H9 (cell line): ENCODE measurements around the gene UBE3A. TPM values are rescaled to one million over a fixed set of nuclear protein-coding genes. Genes with fewer than 3 reads are reported as not detected.

Experiments
- DNase-seq: peaks from one replicate; pipeline ENCODE4 v3.0.0-alpha.2; 2017
- H2AFZ ChIP-seq: one replicate; pipeline ENCODE4 v1.6.1; 2013; ENCODE audit warnings: mild to moderate bottlenecking, low read length, control low read depth, moderate library complexity
- H2AK5ac ChIP-seq: 2 replicates; pipeline ENCODE4 v1.6.1; 2013; ENCODE audit warnings: low read length, control low read depth, mixed read lengths; ENCODE audit not compliant: insufficient read length
- H2BK120ac ChIP-seq: one replicate; pipeline ENCODE4 v1.6.1; 2013; ENCODE audit warnings: low read depth, mild to moderate bottlenecking, low read length, control low read depth, inconsistent platforms; ENCODE audit not compliant: poor library complexity, severe bottlenecking
- H2BK12ac ChIP-seq: 2 replicates; pipeline ENCODE4 v1.6.1; 2013; ENCODE audit warnings: low read length, control low read depth, mixed read lengths, low read depth; ENCODE audit not compliant: insufficient read length
- H2BK15ac ChIP-seq: 2 replicates; pipeline ENCODE4 v1.6.1; 2013; ENCODE audit warnings: low read depth, low read length, control low read depth
- H2BK20ac ChIP-seq: one replicate; pipeline ENCODE4 v1.6.1; 2013; ENCODE audit warnings: low read depth, mild to moderate bottlenecking, low read length, control low read depth, inconsistent platforms; ENCODE audit not compliant: poor library complexity, severe bottlenecking
- H2BK5ac ChIP-seq: 2 replicates; pipeline ENCODE4 v1.6.1; 2013; ENCODE audit warnings: low read length, control low read depth, mixed read lengths; ENCODE audit not compliant: insufficient read length
- H3K14ac ChIP-seq: 2 replicates; pipeline ENCODE4 v1.6.1; 2013; ENCODE audit warnings: low read length, control low read depth; ENCODE audit not compliant: insufficient read depth
- H3K18ac ChIP-seq: 2 replicates; pipeline ENCODE4 v1.6.1; 2013; ENCODE audit warnings: low read depth, mild to moderate bottlenecking, mixed read lengths, low read length, control low read depth; ENCODE audit not compliant: insufficient read length
- H3K23ac ChIP-seq: 2 replicates; pipeline ENCODE4 v1.6.1; 2013; ENCODE audit warnings: low read length, control low read depth, mixed read lengths, low read depth; ENCODE audit not compliant: insufficient read length
- H3K23me2 ChIP-seq: 2 replicates; pipeline ENCODE4 v1.6.1; 2013; ENCODE audit warnings: low read depth, mild to moderate bottlenecking, mixed read lengths, low read length, control low read depth; ENCODE audit not compliant: insufficient read length, poor library complexity, severe bottlenecking
- H3K27ac ChIP-seq: 2 replicates; pipeline ENCODE4 v1.5.1; 2013; ENCODE audit warnings: low read length, control low read depth, mixed read lengths, low read depth; ENCODE audit not compliant: insufficient read length
- H3K27me3 ChIP-seq: 2 replicates; pipeline ENCODE4 v1.6.1; 2013; ENCODE audit warnings: low read length, control low read depth, inconsistent platforms; ENCODE audit not compliant: insufficient read depth
- H3K4ac ChIP-seq: 2 replicates; pipeline ENCODE4 v1.6.1; 2013; ENCODE audit warnings: low read depth, mild to moderate bottlenecking, control low read depth, inconsistent platforms, low read length, moderate library complexity
- H3K4me1 ChIP-seq: 2 replicates; pipeline ENCODE4 v1.6.1; 2013; ENCODE audit warnings: low read length, control low read depth, inconsistent platforms; ENCODE audit not compliant: insufficient read depth
- H3K4me2 ChIP-seq: 2 replicates; pipeline ENCODE4 v1.6.1; 2013; ENCODE audit warnings: low read length, control low read depth, mixed read lengths; ENCODE audit not compliant: insufficient read length, insufficient read depth
- H3K56ac ChIP-seq: 2 replicates; pipeline ENCODE4 v1.6.1; 2013; ENCODE audit warnings: low read depth, mild to moderate bottlenecking, mixed read lengths, low read length, control low read depth; ENCODE audit not compliant: insufficient read length
- H3K79me1 ChIP-seq: 2 replicates; pipeline ENCODE4 v1.6.1; 2013; ENCODE audit warnings: low read depth, mild to moderate bottlenecking, moderate library complexity, low read length, control low read depth, inconsistent platforms; ENCODE audit not compliant: insufficient read depth, poor library complexity, severe bottlenecking
- H3K79me2 ChIP-seq: 2 replicates; pipeline ENCODE4 v1.6.1; 2013; ENCODE audit warnings: low read length, control low read depth, inconsistent platforms; ENCODE audit not compliant: insufficient read depth
- H3K9ac ChIP-seq: 2 replicates; pipeline ENCODE4 v1.6.1; 2013; ENCODE audit warnings: low read length, control low read depth, mixed read lengths; ENCODE audit not compliant: insufficient read length; ENCODE audit errors: extremely low read depth
- H3K9me3 ChIP-seq: one replicate; pipeline ENCODE4 v1.6.1; 2013; ENCODE audit warnings: low read depth, low read length, inconsistent platforms; ENCODE audit not compliant: control insufficient read depth
- H3T11ph ChIP-seq: one replicate; pipeline ENCODE4 v1.6.1; 2013; ENCODE audit warnings: mild to moderate bottlenecking, low read length, control low read depth, inconsistent platforms
- H4K20me1 ChIP-seq: one replicate; pipeline ENCODE4 v1.6.1; 2013; ENCODE audit not compliant: control insufficient read depth, insufficient read length, insufficient read depth
- H4K5ac ChIP-seq: 2 replicates; pipeline ENCODE4 v1.6.1; 2013; ENCODE audit warnings: low read depth, mild to moderate bottlenecking, mixed read lengths, low read length, control low read depth; ENCODE audit not compliant: insufficient read length
- H4K8ac ChIP-seq: replicated peaks from 2 replicates; pipeline ENCODE4 v1.6.1; 2013; ENCODE audit warnings: low read length, control low read depth, mixed read lengths, low read depth; ENCODE audit not compliant: insufficient read length
- H4K91ac ChIP-seq: 2 replicates; pipeline ENCODE4 v1.6.1; 2013; ENCODE audit warnings: low read depth, mild to moderate bottlenecking, moderate library complexity, mixed read lengths, low read length, control low read depth; ENCODE audit not compliant: insufficient read length
- H3K27ac Mint-ChIP-seq, 3 experiments: 2 replicates in 2 of 3; 3 replicates in 1 of 3; pipeline ENCODE4 v1.8.0; 2020 to 2021; ENCODE audit warnings: mixed read lengths in 3 of 3, mild to moderate bottlenecking in 1 of 3, moderate library complexity in 1 of 3
- H3K27me3 Mint-ChIP-seq: 2 replicates; pipeline ENCODE4 v1.8.0; 2021; ENCODE audit warnings: low read depth, mild to moderate bottlenecking, moderate library complexity, mixed read lengths
- H3K36me3 Mint-ChIP-seq, 3 experiments: 2 replicates in 2 of 3; 3 replicates in 1 of 3; pipeline ENCODE4 v1.8.0; 2020 to 2021; ENCODE audit warnings: low read depth in 3 of 3, mixed read lengths in 3 of 3; ENCODE audit not compliant: insufficient read depth in 1 of 3
- H3K4me1 Mint-ChIP-seq, 2 experiments: 2 replicates each; pipeline ENCODE4 v1.8.0; 2020; ENCODE audit warnings: mixed read lengths in 2 of 2
- H3K4me3 Mint-ChIP-seq, 2 experiments: 2 replicates in 1 of 2; 3 replicates in 1 of 2; pipeline ENCODE4 v1.8.0; 2020 to 2021; ENCODE audit warnings: mild to moderate bottlenecking in 2 of 2, mixed read lengths in 2 of 2, moderate library complexity in 1 of 2
- H3K9me3 Mint-ChIP-seq, 2 experiments: 2 replicates in 1 of 2; 3 replicates in 1 of 2; pipeline ENCODE4 v1.8.0; 2020; ENCODE audit warnings: mild to moderate bottlenecking in 2 of 2, mixed read lengths in 2 of 2, moderate library complexity in 1 of 2
- WGBS: extraction: QIAGEN DNeasy Blood & Tissue Kit; methylation state at CpG from one replicate; pipeline ENCODE4 v1.1.7; 2013; ENCODE audit warnings: missing lambda C conversion rate, low lambda C conversion rate, mixed read lengths; ENCODE audit not compliant: insufficient read length; ENCODE audit errors: extremely low coverage; 5-methylcytosine and 5-hydroxymethylcytosine counted together
- total RNA-seq: library from RNA; stranded (reverse); gene quantifications from 2 replicates; pipeline ENCODE4 v1.2.1, GENCODE V29; 2021
- TF ChIP-seq, protein P1 (sequence below): fragments of 200-600 bp; sonication (generic); conservative IDR thresholded peaks from 3 replicates; pipeline ENCODE4 v1.8.0; 2021; ENCODE audit warnings: antibody characterized with exemption, mild to moderate bottlenecking

The UBE3A gene
- total RNA-seq, 1 experiment from 2014 or later = 108 TPM

- no peak overlapping the region for H2AFZ ChIP-seq
- H3K27me3 ChIP-seq = no peaks in the 10 kb centered on the region
- no peak overlapping the region for H3K9ac ChIP-seq
- no CpG with 5 or more reads among the region's 1 CpG for WGBS
- H3K56ac ChIP-seq = no peak overlapping the region
- H2BK5ac ChIP-seq = no peak overlapping the region
- no peak for DNase-seq
- H3K18ac ChIP-seq = no peak overlapping the region
- no peak overlapping the region for H2BK20ac ChIP-seq
- no peaks in the 10 kb centered on the region for H3K9me3 ChIP-seq
- Mint-ChIP-seq H3K36me3 (peaks cover 0 to 6% (median 6%) of the 10 kb centered on the region in 3 experiments; a peak in 2 of 7 replicates), H3K27ac (no peak overlapping the region), H3K9me3 (peaks cover 25 to 37% of the 10 kb centered on the region in 2 experiments), H3K4me1 (no peaks in the 10 kb centered on the region), H3K27me3 (no peaks in the 10 kb centered on the region), H3K4me3 (no peak overlapping the region)
- no peaks in the 10 kb centered on the region for H3K23me2 ChIP-seq
- H2BK12ac ChIP-seq = no peak overlapping the region
- no peak overlapping the region for H2BK120ac ChIP-seq
- H3K4me2 ChIP-seq = no peak overlapping the region
- H3K14ac ChIP-seq = no peak overlapping the region
- H3K4ac ChIP-seq = no peak overlapping the region
- no peak overlapping the region for H2BK15ac ChIP-seq
- no peak overlapping the region for H4K91ac ChIP-seq
- no peaks in the 10 kb centered on the region for H4K20me1 ChIP-seq
- H3K23ac ChIP-seq = no peak overlapping the region
- no peak overlapping the region for H2AK5ac ChIP-seq
- H3K27ac ChIP-seq = no peak overlapping the region
- H3T11ph ChIP-seq = no peak overlapping the region
- H4K5ac ChIP-seq = no peak overlapping the region
- H3K79me1 ChIP-seq = no peaks in the 10 kb centered on the region
- H3K79me2 ChIP-seq = no peaks in the 10 kb centered on the region
- TF ChIP-seq, protein P1, sequence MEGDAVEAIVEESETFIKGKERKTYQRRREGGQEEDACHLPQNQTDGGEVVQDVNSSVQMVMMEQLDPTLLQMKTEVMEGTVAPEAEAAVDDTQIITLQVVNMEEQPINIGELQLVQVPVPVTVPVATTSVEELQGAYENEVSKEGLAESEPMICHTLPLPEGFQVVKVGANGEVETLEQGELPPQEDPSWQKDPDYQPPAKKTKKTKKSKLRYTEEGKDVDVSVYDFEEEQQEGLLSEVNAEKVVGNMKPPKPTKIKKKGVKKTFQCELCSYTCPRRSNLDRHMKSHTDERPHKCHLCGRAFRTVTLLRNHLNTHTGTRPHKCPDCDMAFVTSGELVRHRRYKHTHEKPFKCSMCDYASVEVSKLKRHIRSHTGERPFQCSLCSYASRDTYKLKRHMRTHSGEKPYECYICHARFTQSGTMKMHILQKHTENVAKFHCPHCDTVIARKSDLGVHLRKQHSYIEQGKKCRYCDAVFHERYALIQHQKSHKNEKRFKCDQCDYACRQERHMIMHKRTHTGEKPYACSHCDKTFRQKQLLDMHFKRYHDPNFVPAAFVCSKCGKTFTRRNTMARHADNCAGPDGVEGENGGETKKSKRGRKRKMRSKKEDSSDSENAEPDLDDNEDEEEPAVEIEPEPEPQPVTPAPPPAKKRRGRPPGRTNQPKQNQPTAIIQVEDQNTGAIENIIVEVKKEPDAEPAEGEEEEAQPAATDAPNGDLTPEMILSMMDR = no peak
- H4K8ac ChIP-seq = no peak overlapping the region
- no peaks in the 10 kb centered on the region for H3K4me1 ChIP-seq
These were observed 11.3 kb upstream of the UBE3A start for GRCh38 chr15:25450163-25450562.
